ENCODE data around the gene SMAD6.

GRCh38 chr15:66657185-66658020, 44.6 kb upstream of the SMAD6 start:
- TF ChIP-seq SP2 (IDR thresholded peaks at IDR 0.05; ENCODE audit: extremely low read depth, low read depth, low read length, poor library complexity, severe bottlenecking) (no peak), ZBTB7A (IDR thresholded peaks at IDR 0.05; ENCODE audit: borderline replicate concordance, control insufficient read depth, low read depth, low read length) (no peak), HMG20A (CRISPR knock-in tag; conservative IDR thresholded peaks at IDR 0.05) (no peak), SRF (CRISPR knock-in tag; IDR thresholded peaks at IDR 0.05) (no peak), ZBTB33 (CRISPR knock-in tag; IDR thresholded peaks at IDR 0.05) (no peak), ZNF740 (CRISPR knock-in tag; IDR thresholded peaks at IDR 0.05) (no peak), ZNF740 (tag; IDR thresholded peaks at IDR 0.05) (no peak)

Measured in K562 (cell line).